Trophoblast cell (in vitro differentiated cells and primary cell): ENCODE data around the gene NHS.

Experiments
- DNase-seq, 2 donors: peaks; one replicate each; pipeline ENCODE4 v3.0.0-alpha.2; 2016
- H2AFZ ChIP-seq: 2 replicates; pipeline ENCODE4 v1.6.1; 2013; ENCODE audit warnings: low read length, moderate library complexity, mild to moderate bottlenecking; ENCODE audit not compliant: insufficient read depth, poor library complexity
- H2AK5ac ChIP-seq: 2 replicates; pipeline ENCODE4 v1.6.1; 2013; ENCODE audit warnings: mild to moderate bottlenecking, low read length
- H2BK120ac ChIP-seq: 2 replicates; pipeline ENCODE4 v1.6.1; 2013; ENCODE audit warnings: low read length, mild to moderate bottlenecking, moderate library complexity; ENCODE audit not compliant: insufficient read depth, poor library complexity
- H2BK12ac ChIP-seq: 2 replicates; pipeline ENCODE4 v1.6.1; 2013; ENCODE audit warnings: mild to moderate bottlenecking, low read length, moderate library complexity
- H2BK5ac ChIP-seq: 2 replicates; pipeline ENCODE4 v1.6.1; 2013; ENCODE audit warnings: low read length, low read depth, moderate library complexity, mild to moderate bottlenecking; ENCODE audit not compliant: poor library complexity
- H3K14ac ChIP-seq: 2 replicates; pipeline ENCODE4 v1.6.1; 2013; ENCODE audit warnings: mild to moderate bottlenecking, low read length
- H3K18ac ChIP-seq: 2 replicates; pipeline ENCODE4 v1.6.1; 2013; ENCODE audit warnings: mild to moderate bottlenecking, low read length
- H3K23ac ChIP-seq: 2 replicates; pipeline ENCODE4 v1.6.1; 2013; ENCODE audit warnings: low read length
- H3K27ac ChIP-seq: 2 replicates; pipeline ENCODE4 v1.5.1; 2013; ENCODE audit warnings: low read depth, mild to moderate bottlenecking, inconsistent platforms, low read length, moderate library complexity
- H3K27me3 ChIP-seq: 2 replicates; pipeline ENCODE4 v1.6.1; 2013; ENCODE audit warnings: inconsistent platforms, mild to moderate bottlenecking, low read length, moderate library complexity; ENCODE audit not compliant: insufficient read depth
- H3K36me3 ChIP-seq, 2 experiments: 1 replicate in 1 of 2; 2 replicates in 1 of 2; pipeline ENCODE4 v1.6.1; 2013; ENCODE audit warnings: low read length in 2 of 2, mild to moderate bottlenecking in 2 of 2, moderate library complexity in 1 of 2; ENCODE audit not compliant: insufficient read depth in 2 of 2, control insufficient read depth in 1 of 2
- H3K4ac ChIP-seq: 2 replicates; pipeline ENCODE4 v1.6.1; 2013; ENCODE audit warnings: low read depth, mild to moderate bottlenecking, low read length, moderate library complexity
- H3K4me1 ChIP-seq, 2 experiments: 1 replicate in 1 of 2; 2 replicates in 1 of 2; pipeline ENCODE4 v1.6.1; 2013; ENCODE audit warnings: low read length in 2 of 2, mild to moderate bottlenecking in 2 of 2, moderate library complexity in 1 of 2; ENCODE audit not compliant: insufficient read depth in 2 of 2, control insufficient read depth in 1 of 2
- H3K4me2 ChIP-seq: 2 replicates; pipeline ENCODE4 v1.6.1; 2013; ENCODE audit warnings: inconsistent platforms, mild to moderate bottlenecking, low read length, moderate library complexity
- H3K4me3 ChIP-seq: 2 replicates; pipeline ENCODE4 v1.5.1; 2013; ENCODE audit warnings: mild to moderate bottlenecking, low read depth, low read length, inconsistent platforms
- H3K79me1 ChIP-seq: one replicate; pipeline ENCODE4 v1.6.1; 2013; ENCODE audit warnings: low read length
- H3K79me2 ChIP-seq: 2 replicates; pipeline ENCODE4 v1.6.1; 2013; ENCODE audit warnings: low read length, mild to moderate bottlenecking; ENCODE audit not compliant: control insufficient read depth, insufficient read depth, poor library complexity
- H3K9ac ChIP-seq: 2 replicates; pipeline ENCODE4 v1.6.1; 2013; ENCODE audit warnings: mild to moderate bottlenecking, low read length
- H3K9me3 ChIP-seq: 2 replicates; pipeline ENCODE4 v1.6.1; 2013; ENCODE audit warnings: low read depth, mild to moderate bottlenecking, control low read depth, inconsistent platforms, low read length; ENCODE audit not compliant: insufficient read depth
- H4K12ac ChIP-seq: 2 replicates; pipeline ENCODE4 v1.6.1; 2013; ENCODE audit warnings: low read depth, mild to moderate bottlenecking, low read length, moderate library complexity
- H4K8ac ChIP-seq: 2 replicates; pipeline ENCODE4 v1.6.1; 2013; ENCODE audit warnings: low read depth, mild to moderate bottlenecking, low read length, moderate library complexity
- H4K91ac ChIP-seq: one replicate; pipeline ENCODE4 v1.6.1; 2013; ENCODE audit warnings: low read depth, mild to moderate bottlenecking, low read length, moderate library complexity
- WGBS: extraction: QIAGEN DNeasy Blood & Tissue Kit; methylation state at CpG from one replicate; pipeline ENCODE4 v1.1.7; 2013; ENCODE audit warnings: missing lambda C conversion rate; ENCODE audit not compliant: insufficient read length, insufficient coverage; ENCODE audit errors: extremely low coverage; 5-methylcytosine and 5-hydroxymethylcytosine counted together

The NHS gene

GRCh38 chrX:17410651-17411050 is 35.7 kb downstream of the NHS start:
- H4K12ac ChIP-seq: no peak overlapping the region
- no peak overlapping the region for H3K27ac ChIP-seq
- H2BK12ac ChIP-seq: no peak overlapping the region
- H2BK120ac ChIP-seq: no peak overlapping the region
- peaks cover 0 to 2% of the 10 kb centered on the region in 2 experiments for H3K4me1 ChIP-seq
- no peak for DNase-seq
- no peak overlapping the region for H3K4me3 ChIP-seq
- H2AFZ ChIP-seq: no peak overlapping the region
- no peaks in the 10 kb centered on the region for H3K79me1 ChIP-seq
- no CpG with 5 or more reads among the region's 2 CpGs for WGBS
- no peak overlapping the region for H2AK5ac ChIP-seq
- no peak overlapping the region for H3K9ac ChIP-seq
- H3K27me3 ChIP-seq: no peaks in the 10 kb centered on the region
- no peak overlapping the region for H3K14ac ChIP-seq
- H3K9me3 ChIP-seq: no peaks in the 10 kb centered on the region
- no peaks in the 10 kb centered on the region for H3K79me2 ChIP-seq
- H3K4me2 ChIP-seq: no peak overlapping the region
- no peaks in the 10 kb centered on the region for H3K36me3 ChIP-seq
- H3K4ac ChIP-seq: no peak overlapping the region
- H2BK5ac ChIP-seq: no peak overlapping the region
- H4K91ac ChIP-seq: no peak overlapping the region
- H3K18ac ChIP-seq: no peak overlapping the region
- H3K23ac ChIP-seq: no peak overlapping the region
- no peak overlapping the region for H4K8ac ChIP-seq

GRCh38 chrX:17411205-17411604 is 36.2 kb downstream of the NHS start:
- Histone ChIP-seq H3K23ac (no peak overlapping the region), H2AFZ (no peak overlapping the region), H3K4me2 (no peak overlapping the region), H3K18ac (no peak overlapping the region), H3K36me3 (no peaks in the 10 kb centered on the region), H3K27ac (no peak overlapping the region), H2BK120ac (no peak overlapping the region), H3K4me3 (no peak overlapping the region), H3K4ac (no peak overlapping the region), H3K14ac (no peak overlapping the region), H3K9me3 (no peaks in the 10 kb centered on the region), H4K91ac (no peak overlapping the region), H3K4me1 (no peaks in the 10 kb centered on the region), H3K27me3 (no peaks in the 10 kb centered on the region), H2AK5ac (no peak overlapping the region), H4K12ac (no peak overlapping the region), H3K79me1 (no peaks in the 10 kb centered on the region), H3K79me2 (no peaks in the 10 kb centered on the region), H2BK12ac (no peak overlapping the region), H2BK5ac (no peak overlapping the region), H3K9ac (no peak overlapping the region), H4K8ac (no peak overlapping the region)
- no CpG with 5 or more reads among the region's 4 CpGs for WGBS
- DNase-seq: peak in 1 of 2 donors; percentile 27

- Histone ChIP-seq H3K14ac (no peak overlapping the region), H4K12ac (no peak overlapping the region), H3K79me1 (no peaks in the 10 kb centered on the region), H3K36me3 (no peaks in the 10 kb centered on the region), H3K27me3 (no peaks in the 10 kb centered on the region), H3K27ac (no peak overlapping the region), H2AFZ (no peak overlapping the region), H3K79me2 (no peaks in the 10 kb centered on the region), H3K9me3 (no peaks in the 10 kb centered on the region), H2BK12ac (no peak overlapping the region), H4K8ac (no peak overlapping the region), H3K4me2 (no peak overlapping the region), H3K23ac (no peak overlapping the region), H3K9ac (no peak overlapping the region), H2AK5ac (no peak overlapping the region), H3K4ac (no peak overlapping the region), H3K4me1 (no peaks in the 10 kb centered on the region), H3K18ac (no peak overlapping the region), H3K4me3 (no peak overlapping the region), H2BK120ac (no peak overlapping the region), H2BK5ac (no peak overlapping the region), H4K91ac (no peak overlapping the region)
- peak; percentile 26 to 76 for DNase-seq
- no CpG with 5 or more reads among the region's 4 CpGs for WGBS
These were observed 37.7 kb downstream of the NHS start for GRCh38 chrX:17412692-17413091.

- H2AK5ac ChIP-seq: no peak overlapping the region
- no peak overlapping the region for H4K8ac ChIP-seq
- no peak overlapping the region for H3K4ac ChIP-seq
- H3K4me2 ChIP-seq: no peak overlapping the region
- no peak overlapping the region for H4K12ac ChIP-seq
- H3K27me3 ChIP-seq: no peaks in the 10 kb centered on the region
- no peak overlapping the region for H3K14ac ChIP-seq
- H3K4me3 ChIP-seq: no peak overlapping the region
- H4K91ac ChIP-seq: no peak overlapping the region
- no peak overlapping the region for H2AFZ ChIP-seq
- H3K79me2 ChIP-seq: no peaks in the 10 kb centered on the region
- no peak overlapping the region for H2BK5ac ChIP-seq
- no peak overlapping the region for H3K27ac ChIP-seq
- H3K9ac ChIP-seq: no peak overlapping the region
- H2BK12ac ChIP-seq: no peak overlapping the region
- WGBS: no CpG with 5 or more reads among the region's 4 CpGs
- H3K23ac ChIP-seq: no peak overlapping the region
- no peaks in the 10 kb centered on the region for H3K79me1 ChIP-seq
- no peaks in the 10 kb centered on the region for H3K36me3 ChIP-seq
- no peaks in the 10 kb centered on the region for H3K9me3 ChIP-seq
- no peak overlapping the region for H2BK120ac ChIP-seq
- H3K18ac ChIP-seq: no peak overlapping the region
- H3K4me1 ChIP-seq: no peaks in the 10 kb centered on the region
- peak in 1 of 2 donors; percentile 74 for DNase-seq
These were observed 38.2 kb downstream of the NHS start for GRCh38 chrX:17413228-17413627.
